DND-41 (cell line): Measurements from ENCODE around the gene SRP54.

Source experiments
- EZH2 ChIP-seq: IDR thresholded peaks from 3 replicates; pipeline ENCODE4 v1.6.1; 2012; ENCODE audit warnings: borderline replicate concordance, low read depth, mild to moderate bottlenecking, moderate library complexity, low read length, inconsistent platforms; ENCODE audit not compliant: severe bottlenecking
- TF ChIP-seq, protein P1 (sequence below): IDR thresholded peaks from 2 replicates; pipeline ENCODE4 v1.5.1; 2012; ENCODE audit warnings: borderline replicate concordance, low read length, moderate library complexity, mild to moderate bottlenecking; ENCODE audit not compliant: poor library complexity, severe bottlenecking; ENCODE audit errors: extremely low read depth

DNA sequence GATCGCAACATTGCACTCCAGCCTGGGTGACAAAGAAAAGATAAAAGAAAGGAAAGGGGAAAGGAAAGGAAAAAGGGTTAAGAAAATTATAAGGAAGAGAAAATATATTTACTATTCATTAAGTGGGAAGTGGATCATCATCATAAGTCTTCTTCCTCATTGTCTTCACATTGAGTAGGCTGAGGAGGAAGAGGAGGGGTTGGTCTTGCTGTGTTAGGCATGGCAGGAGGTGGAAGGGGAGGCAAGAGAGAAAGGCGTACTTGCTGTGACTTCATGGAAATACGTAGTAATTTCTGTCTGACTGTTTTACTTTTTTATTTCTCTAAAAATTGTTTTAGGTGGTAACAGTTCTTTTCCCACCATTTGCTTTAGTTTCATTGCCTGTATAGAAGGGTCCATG is 89.4 kb downstream of the SRP54 start:
- TF ChIP-seq, protein P1, sequence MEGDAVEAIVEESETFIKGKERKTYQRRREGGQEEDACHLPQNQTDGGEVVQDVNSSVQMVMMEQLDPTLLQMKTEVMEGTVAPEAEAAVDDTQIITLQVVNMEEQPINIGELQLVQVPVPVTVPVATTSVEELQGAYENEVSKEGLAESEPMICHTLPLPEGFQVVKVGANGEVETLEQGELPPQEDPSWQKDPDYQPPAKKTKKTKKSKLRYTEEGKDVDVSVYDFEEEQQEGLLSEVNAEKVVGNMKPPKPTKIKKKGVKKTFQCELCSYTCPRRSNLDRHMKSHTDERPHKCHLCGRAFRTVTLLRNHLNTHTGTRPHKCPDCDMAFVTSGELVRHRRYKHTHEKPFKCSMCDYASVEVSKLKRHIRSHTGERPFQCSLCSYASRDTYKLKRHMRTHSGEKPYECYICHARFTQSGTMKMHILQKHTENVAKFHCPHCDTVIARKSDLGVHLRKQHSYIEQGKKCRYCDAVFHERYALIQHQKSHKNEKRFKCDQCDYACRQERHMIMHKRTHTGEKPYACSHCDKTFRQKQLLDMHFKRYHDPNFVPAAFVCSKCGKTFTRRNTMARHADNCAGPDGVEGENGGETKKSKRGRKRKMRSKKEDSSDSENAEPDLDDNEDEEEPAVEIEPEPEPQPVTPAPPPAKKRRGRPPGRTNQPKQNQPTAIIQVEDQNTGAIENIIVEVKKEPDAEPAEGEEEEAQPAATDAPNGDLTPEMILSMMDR: no peak
- no peak for TF ChIP-seq EZH2
